SK-N-SH treated with all-trans-retinoic acid at 6 μM for 48 hours (cell line): ENCODE measurements around the gene ZFP36.

Experiments used
- ARNTL ChIP-seq: fragments of 450-650 bp; formaldehyde crosslinking; IDR thresholded peaks from 2 replicates; pipeline ENCODE4 v1.5.0; 2020; ENCODE audit warnings: low read depth, mild to moderate bottlenecking, moderate library complexity, borderline replicate concordance
- ISL1 ChIP-seq: fragments of 250-450 bp; sonication (Bioruptor Pico); IDR thresholded peaks from 2 replicates; pipeline ENCODE4 v2.1.2; 2022; ENCODE audit warnings: mild to moderate bottlenecking, moderate library complexity
- SNAI2 ChIP-seq: fragments of 250-450 bp; sonication (Bioruptor Pico); IDR thresholded peaks from 2 replicates; pipeline ENCODE4 v1.5.0; 2020; ENCODE audit warnings: mild to moderate bottlenecking, moderate library complexity
- TOX ChIP-seq: fragments of 250-450 bp; sonication (Bioruptor Pico); IDR thresholded peaks from 2 replicates; pipeline ENCODE4 v1.8.0; 2021; ENCODE audit warnings: mild to moderate bottlenecking, moderate library complexity, borderline replicate concordance
- ZC3H10 ChIP-seq: fragments of 250-450 bp; sonication (Bioruptor Pico); IDR thresholded peaks from 2 replicates; pipeline ENCODE4 v1.5.1; 2021; ENCODE audit warnings: mild to moderate bottlenecking, moderate library complexity
- ZNF8 ChIP-seq: fragments of 450-650 bp; formaldehyde crosslinking; IDR thresholded peaks from 2 replicates; pipeline ENCODE4 v1.5.0; 2020; ENCODE audit warnings: mild to moderate bottlenecking, moderate library complexity
- TF ChIP-seq, protein P1 (sequence below): fragments of 250-450 bp; sonication (Bioruptor Pico); IDR thresholded peaks from 2 replicates; pipeline ENCODE4 v1.5.1; 2020; ENCODE audit warnings: low read depth, mild to moderate bottlenecking, moderate library complexity
- TF ChIP-seq, protein P2 (sequence below): fragments of 250-450 bp; sonication (Bioruptor Pico); IDR thresholded peaks from 2 replicates; pipeline ENCODE4 v1.8.0; 2020; ENCODE audit warnings: mild to moderate bottlenecking, moderate library complexity, borderline replicate concordance
- TF ChIP-seq, protein P3 (sequence below): fragments of 250-450 bp; sonication (Bioruptor Pico); IDR thresholded peaks from 2 replicates; pipeline ENCODE4 v1.8.0; 2021; ENCODE audit warnings: low read depth, mild to moderate bottlenecking, moderate library complexity, borderline replicate concordance

DNA sequence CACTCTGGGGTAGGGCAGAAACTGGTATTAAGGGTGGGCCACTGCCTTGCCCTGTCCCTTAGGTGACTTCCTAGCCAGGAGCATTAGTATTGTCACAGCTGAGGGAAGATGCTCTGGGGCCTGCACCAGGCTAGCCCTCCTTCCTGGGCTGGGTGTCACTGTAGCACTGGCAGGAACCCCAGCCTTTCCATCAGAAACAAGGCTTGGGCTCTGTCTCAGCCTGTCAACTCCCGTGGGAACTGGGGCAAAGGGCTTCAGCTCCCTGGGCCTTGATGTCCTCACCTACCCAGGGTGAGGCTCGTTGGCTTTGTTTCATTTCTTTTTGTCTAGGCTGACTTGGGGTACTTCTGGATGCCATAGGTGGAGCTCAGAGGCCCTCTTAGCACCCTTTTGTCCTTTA, 33.7 kb upstream of the ZFP36 start:
- no peak for TF ChIP-seq SNAI2 (CRISPR knock-in tag)
- TF ChIP-seq, protein P1, sequence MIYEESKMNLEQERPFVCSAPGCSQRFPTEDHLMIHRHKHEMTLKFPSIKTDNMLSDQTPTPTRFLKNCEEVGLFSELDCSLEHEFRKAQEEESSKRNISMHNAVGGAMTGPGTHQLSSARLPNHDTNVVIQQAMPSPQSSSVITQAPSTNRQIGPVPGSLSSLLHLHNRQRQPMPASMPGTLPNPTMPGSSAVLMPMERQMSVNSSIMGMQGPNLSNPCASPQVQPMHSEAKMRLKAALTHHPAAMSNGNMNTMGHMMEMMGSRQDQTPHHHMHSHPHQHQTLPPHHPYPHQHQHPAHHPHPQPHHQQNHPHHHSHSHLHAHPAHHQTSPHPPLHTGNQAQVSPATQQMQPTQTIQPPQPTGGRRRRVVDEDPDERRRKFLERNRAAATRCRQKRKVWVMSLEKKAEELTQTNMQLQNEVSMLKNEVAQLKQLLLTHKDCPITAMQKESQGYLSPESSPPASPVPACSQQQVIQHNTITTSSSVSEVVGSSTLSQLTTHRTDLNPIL (CRISPR knock-in tag), result no peak
- TF ChIP-seq TOX (CRISPR knock-in tag), result no peak
- no peak for TF ChIP-seq ZNF8 (CRISPR knock-in tag)
- TF ChIP-seq ISL1 (CRISPR knock-in tag), result no peak
- TF ChIP-seq, protein P2, sequence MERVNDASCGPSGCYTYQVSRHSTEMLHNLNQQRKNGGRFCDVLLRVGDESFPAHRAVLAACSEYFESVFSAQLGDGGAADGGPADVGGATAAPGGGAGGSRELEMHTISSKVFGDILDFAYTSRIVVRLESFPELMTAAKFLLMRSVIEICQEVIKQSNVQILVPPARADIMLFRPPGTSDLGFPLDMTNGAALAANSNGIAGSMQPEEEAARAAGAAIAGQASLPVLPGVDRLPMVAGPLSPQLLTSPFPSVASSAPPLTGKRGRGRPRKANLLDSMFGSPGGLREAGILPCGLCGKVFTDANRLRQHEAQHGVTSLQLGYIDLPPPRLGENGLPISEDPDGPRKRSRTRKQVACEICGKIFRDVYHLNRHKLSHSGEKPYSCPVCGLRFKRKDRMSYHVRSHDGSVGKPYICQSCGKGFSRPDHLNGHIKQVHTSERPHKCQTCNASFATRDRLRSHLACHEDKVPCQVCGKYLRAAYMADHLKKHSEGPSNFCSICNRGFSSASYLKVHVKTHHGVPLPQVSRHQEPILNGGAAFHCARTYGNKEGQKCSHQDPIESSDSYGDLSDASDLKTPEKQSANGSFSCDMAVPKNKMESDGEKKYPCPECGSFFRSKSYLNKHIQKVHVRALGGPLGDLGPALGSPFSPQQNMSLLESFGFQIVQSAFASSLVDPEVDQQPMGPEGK (CRISPR knock-in tag), result no peak
- TF ChIP-seq, protein P3, sequence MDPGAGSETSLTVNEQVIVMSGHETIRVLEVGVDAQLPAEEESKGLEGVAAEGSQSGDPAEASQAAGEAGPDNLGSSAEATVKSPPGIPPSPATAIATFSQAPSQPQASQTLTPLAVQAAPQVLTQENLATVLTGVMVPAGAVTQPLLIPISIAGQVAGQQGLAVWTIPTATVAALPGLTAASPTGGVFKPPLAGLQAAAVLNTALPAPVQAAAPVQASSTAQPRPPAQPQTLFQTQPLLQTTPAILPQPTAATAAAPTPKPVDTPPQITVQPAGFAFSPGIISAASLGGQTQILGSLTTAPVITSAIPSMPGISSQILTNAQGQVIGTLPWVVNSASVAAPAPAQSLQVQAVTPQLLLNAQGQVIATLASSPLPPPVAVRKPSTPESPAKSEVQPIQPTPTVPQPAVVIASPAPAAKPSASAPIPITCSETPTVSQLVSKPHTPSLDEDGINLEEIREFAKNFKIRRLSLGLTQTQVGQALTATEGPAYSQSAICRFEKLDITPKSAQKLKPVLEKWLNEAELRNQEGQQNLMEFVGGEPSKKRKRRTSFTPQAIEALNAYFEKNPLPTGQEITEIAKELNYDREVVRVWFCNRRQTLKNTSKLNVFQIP, result no peak
- no peak for TF ChIP-seq ARNTL (CRISPR knock-in tag)
- no peak for TF ChIP-seq ZC3H10 (CRISPR knock-in tag)
